ENCODE results near the gene SERINC1.

The SERINC1 gene

DNA sequence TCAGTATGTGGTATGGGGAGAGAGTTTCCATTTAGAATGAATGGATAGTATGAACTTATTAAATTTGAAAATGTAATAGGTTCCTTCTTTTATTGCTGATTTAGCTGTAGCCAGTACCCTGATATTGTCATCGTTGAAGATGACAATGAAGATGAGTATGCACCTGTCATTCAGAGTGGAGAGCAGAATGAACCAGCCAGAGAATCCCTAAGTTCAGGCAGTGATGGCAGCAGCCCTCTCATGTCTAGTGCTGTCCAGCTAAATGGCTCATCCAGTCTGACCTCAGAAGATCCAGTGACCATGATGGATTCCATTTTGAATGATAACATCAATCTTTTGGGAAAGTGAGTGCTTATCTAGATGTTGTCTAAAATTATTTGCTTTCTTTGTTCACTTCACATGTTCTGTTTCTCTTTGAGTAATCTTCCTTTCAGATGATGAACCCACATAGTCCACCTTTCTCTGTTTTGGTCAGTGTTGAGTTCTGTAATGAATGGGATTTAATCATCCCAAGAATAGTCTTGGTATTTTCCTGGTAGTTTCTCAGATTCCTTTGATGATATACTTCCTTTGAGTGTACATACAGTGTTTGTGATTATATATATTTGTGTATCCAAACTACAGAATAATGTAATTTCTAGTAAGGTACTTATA, 48.9 kb downstream of the SERINC1 start:
- DNase-seq (ENCODE audit: low read depth in 2 of 2) = no peak
- TF ChIP-seq CTCF (IDR thresholded peaks at IDR 0.05; ENCODE audit: low read depth, low read length) = no peak
- H3K4me3 ChIP-seq (replicated peaks in 1 of 2; ENCODE audit: low read depth in 2 of 2, low read length in 2 of 2) = no peak overlapping the region

GRCh38 chr6:122422003-122422402, 49.6 kb downstream of the SERINC1 start:
- DNase-seq (ENCODE audit: low read depth in 2 of 2) = no peak
- TF ChIP-seq CTCF (IDR thresholded peaks at IDR 0.05; ENCODE audit: low read depth, low read length) = no peak
- no peak overlapping the region for H3K4me3 ChIP-seq (replicated peaks in 1 of 2; ENCODE audit: low read depth in 2 of 2, low read length in 2 of 2)

DNA sequence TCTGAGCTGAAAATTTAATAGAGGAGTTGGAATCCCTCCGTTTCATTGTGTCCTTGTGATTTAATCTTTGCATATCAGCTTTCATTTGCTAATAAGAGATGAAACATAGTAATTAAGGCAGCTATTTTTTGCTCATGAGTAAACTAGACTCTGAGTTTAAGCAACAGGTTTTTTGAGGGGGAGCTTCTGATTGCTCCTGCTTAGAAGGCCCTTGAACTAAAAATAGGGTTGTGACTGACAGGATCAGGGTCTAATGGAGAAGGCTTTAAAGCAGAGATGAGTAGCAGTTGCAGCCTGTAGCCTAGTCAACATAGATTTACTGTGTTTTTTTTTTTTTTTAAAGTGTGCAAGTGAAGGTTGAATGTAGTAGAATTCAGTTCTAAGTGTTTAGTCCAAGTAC, 54.8 kb downstream of the SERINC1 start:
- H3K4me3 ChIP-seq (replicated peaks in 1 of 2; ENCODE audit: low read depth in 2 of 2, low read length in 2 of 2) = no peak overlapping the region
- DNase-seq (ENCODE audit: low read depth in 2 of 2) = no peak
- no peak for TF ChIP-seq CTCF (IDR thresholded peaks at IDR 0.05; ENCODE audit: low read depth, low read length)

DNA sequence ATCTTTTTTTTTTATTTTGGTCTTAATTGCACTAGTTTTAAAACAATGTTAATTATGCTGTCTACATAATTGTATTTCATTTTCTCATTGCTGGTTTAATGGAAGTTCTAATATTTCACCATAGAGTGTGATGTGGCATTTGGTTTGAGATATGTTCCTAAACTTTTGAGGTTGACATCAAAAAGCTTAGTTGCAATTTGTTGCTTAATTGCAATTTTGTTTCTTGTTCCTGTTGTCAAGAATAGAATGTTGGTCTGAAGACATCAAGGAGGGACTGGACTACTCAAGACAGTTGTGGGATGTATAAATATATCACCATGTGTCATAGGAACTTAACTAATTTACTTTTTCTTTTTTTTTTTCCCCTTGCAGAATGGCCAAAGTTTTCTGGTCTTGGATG, 59.6 kb downstream of the SERINC1 start:
- H3K4me3 ChIP-seq (replicated peaks in 1 of 2; ENCODE audit: low read depth in 2 of 2, low read length in 2 of 2) = no peak overlapping the region
- no peak for TF ChIP-seq CTCF (IDR thresholded peaks at IDR 0.05; ENCODE audit: low read depth, low read length)

GRCh38 chr6:122408702-122409458, 62.7 kb downstream of the SERINC1 start:
- no peak for TF ChIP-seq CTCF (IDR thresholded peaks at IDR 0.05; ENCODE audit: low read depth, low read length)
- DNase-seq (ENCODE audit: low read depth in 2 of 2) = no peak
- no peak overlapping the region for H3K4me3 ChIP-seq (replicated peaks in 1 of 2; ENCODE audit: low read depth in 2 of 2, low read length in 2 of 2)

More for the DNA sequence above, 59.6 kb downstream of the SERINC1 start:
- no peak for DNase-seq (ENCODE audit: low read depth in 2 of 2)

- DNase-seq (ENCODE audit: low read depth in 2 of 2) = no peak
- H3K4me3 ChIP-seq (replicated peaks in 1 of 2; ENCODE audit: low read depth in 2 of 2, low read length in 2 of 2) = no peak overlapping the region
- TF ChIP-seq CTCF (IDR thresholded peaks at IDR 0.05; ENCODE audit: low read depth, low read length) = no peak
Observed at GRCh38 chr6:122408240-122408639, 63.4 kb downstream of the SERINC1 start.
